Body of pancreas (tissue), 4 donors: ENCODE results near the gene AKR1C2.
"Not testable (repeated sequence)": the region's sequence is repeated elsewhere in the genome, so short reads cannot be mapped to it uniquely, and the experiment has no call there.

Experiments
- POLR2A ChIP-seq, 3 donors: fragments of 450-650 bp; IDR thresholded peaks; one replicate each; pipeline ENCODE4 v1.6.1; 2016; ENCODE audit warnings: antibody characterized with exemption in 3 of 3, mild to moderate bottlenecking in 2 of 3
- TF ChIP-seq, protein P1 (sequence below), 7 experiments: fragments of 450-650 bp in 4 of 7; fragments of 200-600 bp in 3 of 7; sonication (generic) in 3 of 7; IDR thresholded peaks; one replicate each; pipeline ENCODE4 v1.5.1; 2016 to 2019; ENCODE audit warnings: antibody characterized with exemption in 7 of 7

DNA sequence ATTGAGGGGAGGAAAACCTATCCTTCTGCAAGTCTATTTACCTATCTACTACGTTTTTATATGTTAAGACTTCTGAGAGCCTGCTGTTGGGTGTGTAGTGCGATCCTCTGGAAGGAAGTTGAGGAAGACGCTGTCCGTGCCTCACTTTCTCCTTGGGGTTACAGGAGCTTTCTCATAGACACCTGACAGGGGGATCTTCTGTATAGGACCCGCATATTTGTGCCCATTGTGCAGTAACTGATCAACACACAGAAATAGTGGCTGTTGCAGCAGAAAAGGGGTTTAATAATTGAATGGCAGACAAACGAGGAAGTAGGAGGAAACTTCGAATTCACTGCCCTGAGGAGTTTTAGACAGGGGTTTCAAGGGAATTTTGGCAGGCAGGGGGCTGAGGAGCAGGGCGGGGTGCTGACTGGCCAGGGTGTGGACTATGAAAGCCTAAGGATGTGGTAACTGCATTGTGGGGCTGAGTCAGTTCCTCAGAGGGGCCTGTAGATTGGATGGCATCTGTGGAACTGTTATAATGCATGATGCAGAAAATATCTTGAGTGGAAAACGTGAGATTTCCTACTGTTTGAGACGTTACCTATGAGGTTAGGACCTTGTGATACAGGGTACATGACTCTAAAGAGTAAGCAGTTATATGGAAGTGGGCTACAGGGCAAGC lies 18.1 kb upstream of the AKR1C2 start:
- TF ChIP-seq, protein P1, sequence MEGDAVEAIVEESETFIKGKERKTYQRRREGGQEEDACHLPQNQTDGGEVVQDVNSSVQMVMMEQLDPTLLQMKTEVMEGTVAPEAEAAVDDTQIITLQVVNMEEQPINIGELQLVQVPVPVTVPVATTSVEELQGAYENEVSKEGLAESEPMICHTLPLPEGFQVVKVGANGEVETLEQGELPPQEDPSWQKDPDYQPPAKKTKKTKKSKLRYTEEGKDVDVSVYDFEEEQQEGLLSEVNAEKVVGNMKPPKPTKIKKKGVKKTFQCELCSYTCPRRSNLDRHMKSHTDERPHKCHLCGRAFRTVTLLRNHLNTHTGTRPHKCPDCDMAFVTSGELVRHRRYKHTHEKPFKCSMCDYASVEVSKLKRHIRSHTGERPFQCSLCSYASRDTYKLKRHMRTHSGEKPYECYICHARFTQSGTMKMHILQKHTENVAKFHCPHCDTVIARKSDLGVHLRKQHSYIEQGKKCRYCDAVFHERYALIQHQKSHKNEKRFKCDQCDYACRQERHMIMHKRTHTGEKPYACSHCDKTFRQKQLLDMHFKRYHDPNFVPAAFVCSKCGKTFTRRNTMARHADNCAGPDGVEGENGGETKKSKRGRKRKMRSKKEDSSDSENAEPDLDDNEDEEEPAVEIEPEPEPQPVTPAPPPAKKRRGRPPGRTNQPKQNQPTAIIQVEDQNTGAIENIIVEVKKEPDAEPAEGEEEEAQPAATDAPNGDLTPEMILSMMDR (IDR thresholded peaks at IDR 0.05): not testable (repeated sequence)
- not testable (repeated sequence) for TF ChIP-seq POLR2A (IDR thresholded peaks at IDR 0.05)
